GM19023 (cell line): Measurements from ENCODE around the gene PCDHGC4.

Experiments
- ATAC-seq: cut with Tn5 transposase; IDR thresholded peaks from one replicate; pipeline ENCODE4 v1.9.1; 2021; ENCODE audit warnings: mild to moderate bottlenecking, moderate library complexity; ENCODE audit not compliant: unreplicated experiment

Gene PCDHGC4

DNA sequence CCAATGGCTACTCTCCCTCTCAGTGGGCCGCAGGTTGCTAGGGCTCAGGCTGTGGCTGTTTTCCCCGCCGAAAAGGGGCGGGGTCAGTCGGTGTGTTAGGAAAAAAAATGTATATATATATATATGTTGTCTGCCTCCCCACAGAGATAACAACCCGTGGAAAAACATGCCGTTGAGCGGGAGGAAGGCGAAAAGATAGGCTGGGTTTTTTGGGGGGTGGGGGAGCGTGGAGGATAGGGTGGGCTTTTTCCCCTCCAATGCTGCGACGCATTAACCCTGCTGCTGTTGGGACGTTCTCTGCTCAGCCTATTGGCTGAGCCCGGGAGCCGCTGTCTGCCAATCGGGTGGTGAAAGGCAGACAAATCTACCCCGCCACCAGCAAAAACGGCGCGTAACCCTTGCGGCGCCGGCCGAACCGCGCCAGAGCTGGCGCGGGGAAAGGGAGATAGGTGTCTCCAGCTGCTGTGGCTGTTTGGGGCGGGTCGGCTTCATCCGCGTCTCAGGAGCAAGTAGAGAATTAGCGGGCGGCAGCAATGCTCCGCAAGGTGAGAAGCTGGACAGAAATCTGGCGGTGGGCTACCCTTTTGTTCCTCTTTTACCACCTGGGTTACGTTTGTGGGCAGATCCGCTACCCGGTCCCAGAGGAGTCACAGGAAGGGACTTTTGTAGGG is at the start of gene PCDHGC4:
Gene PCDHGC4, plus strand, starts transcription at position 390 of the 671 bp plus-strand sequence. Its CDS starts 144 bp downstream, at position 534.
- ATAC-seq: no peak

GRCh38 chr5:141437221-141437620 is 47.6 kb upstream of the PCDHGC4 start:
- no peak for ATAC-seq

DNA sequence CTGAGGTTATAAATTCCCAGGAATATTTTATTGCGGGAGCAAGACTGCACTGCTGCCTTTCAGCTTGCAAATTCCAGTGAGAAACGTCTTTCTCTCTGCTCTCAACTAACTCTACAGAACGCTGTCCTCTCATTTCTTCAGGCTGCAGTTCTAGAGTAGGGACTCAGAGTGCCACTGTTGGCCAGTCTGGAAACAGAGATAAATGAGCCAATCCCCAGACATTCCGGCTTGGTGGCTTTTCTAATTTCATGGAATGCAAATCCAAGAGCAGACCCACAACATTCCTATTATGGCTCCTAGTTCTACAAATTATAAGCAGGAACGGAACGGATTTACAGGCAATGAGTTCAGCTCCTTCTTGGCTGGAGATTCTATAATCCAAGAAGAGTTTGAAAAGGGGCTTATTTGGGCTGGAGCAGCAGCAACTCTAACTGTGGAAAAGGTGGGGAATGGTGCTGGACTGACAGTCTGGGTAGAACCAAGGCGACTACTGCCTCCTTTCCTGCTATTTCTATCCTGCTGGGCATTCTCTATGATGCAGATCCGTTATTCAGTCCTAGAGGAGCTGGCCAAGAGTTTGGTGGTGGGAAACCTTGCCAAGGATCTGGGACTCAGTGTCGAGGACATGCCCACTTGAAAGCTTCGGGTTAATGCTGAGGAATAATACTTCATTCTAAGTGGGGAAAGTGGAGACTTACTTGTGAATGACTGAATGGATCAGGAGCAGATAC is 45.3 kb upstream of the PCDHGC4 start:
- ATAC-seq: no peak

- no peak for ATAC-seq
Observed at GRCh38 chr5:141440341-141440740, 44.5 kb upstream of the PCDHGC4 start.

- ATAC-seq: no peak
Observed at GRCh38 chr5:141441571-141442170, 43.2 kb upstream of the PCDHGC4 start.

DNA sequence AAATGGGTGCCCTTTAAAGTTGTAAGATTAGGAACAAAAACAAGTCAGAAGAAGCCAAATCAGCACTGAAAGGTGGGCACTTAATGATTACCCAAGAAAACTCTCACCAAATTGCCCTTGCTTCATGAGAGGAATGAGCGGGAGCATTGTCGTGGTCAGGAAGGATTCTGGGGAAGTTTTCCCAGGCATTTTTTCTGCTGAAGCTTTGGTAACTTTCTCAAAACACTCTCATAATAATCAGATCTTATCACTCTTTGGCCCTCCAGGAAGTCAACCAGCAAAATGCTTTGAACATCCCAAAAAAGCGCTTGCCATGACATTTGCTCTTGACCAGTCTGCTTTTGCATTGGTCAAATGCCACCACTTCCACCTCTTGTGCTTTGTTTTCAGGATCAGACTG is 19.5 kb upstream of the PCDHGC4 start:
- no peak for ATAC-seq

DNA sequence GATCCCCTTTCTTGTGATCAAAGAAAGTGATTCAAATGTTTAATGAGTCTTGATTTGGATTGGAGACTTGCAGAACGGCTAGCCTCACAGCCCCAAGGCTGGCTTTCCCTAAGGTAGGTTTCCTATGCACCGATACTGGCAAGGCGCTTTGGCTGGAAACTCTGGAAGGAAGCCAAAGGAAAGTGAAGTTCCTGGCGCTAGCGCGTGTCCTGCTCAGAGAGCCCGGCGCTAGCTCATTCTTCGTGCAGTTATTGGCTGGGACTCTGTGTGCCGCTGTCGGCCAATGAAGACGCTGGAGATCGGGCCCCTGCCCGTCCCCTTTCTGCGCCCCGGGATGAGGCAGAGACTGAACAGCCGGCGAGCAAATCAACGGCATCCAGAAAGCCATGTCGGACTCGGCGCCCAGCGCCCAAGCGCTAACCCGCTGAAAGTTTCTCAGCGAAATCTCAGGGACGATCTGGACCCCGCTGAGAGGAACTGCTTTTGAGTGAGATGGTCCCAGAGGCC is 9.2 kb upstream of the PCDHGC4 start, which contains the start of gene PCDHGC3:
Gene PCDHGC3, plus strand, starts transcription at position 342 of the 507 bp plus-strand sequence. Its CDS starts 151 bp downstream, at position 493.
- ATAC-seq: peak; percentile 97

- peak; percentile 28 for ATAC-seq
Observed at GRCh38 chr5:141476132-141476911, 8.5 kb upstream of the PCDHGC4 start.

- ATAC-seq: no peak
Observed at GRCh38 chr5:141477044-141477575, 7.7 kb upstream of the PCDHGC4 start.

- no peak for ATAC-seq
Observed at GRCh38 chr5:141477815-141478214, 7.0 kb upstream of the PCDHGC4 start.

- ATAC-seq: no peak
Observed at GRCh38 chr5:141478321-141478945, 6.4 kb upstream of the PCDHGC4 start.

DNA sequence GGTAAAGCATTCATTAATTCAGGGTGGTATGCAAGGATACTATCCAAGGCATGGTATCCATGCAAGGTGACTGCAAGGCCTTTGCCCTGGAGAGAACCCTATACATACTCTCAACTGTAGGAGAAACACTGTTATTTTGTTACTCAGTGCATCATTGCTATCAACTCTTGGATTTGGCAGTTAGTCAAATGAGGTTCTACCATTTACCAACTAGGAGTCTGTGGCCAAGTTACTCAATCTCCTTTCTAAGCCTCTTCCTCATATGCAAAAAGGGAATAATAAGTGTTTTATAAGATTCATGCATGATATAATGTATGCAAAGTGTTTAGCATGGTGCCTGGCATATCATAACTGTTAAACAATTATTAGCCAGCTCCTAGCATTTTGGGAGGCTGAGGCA is 5.1 kb upstream of the PCDHGC4 start:
- ATAC-seq: no peak

- no peak for ATAC-seq
Observed at GRCh38 chr5:141483902-141484301, 928 bp upstream of the PCDHGC4 start.

DNA sequence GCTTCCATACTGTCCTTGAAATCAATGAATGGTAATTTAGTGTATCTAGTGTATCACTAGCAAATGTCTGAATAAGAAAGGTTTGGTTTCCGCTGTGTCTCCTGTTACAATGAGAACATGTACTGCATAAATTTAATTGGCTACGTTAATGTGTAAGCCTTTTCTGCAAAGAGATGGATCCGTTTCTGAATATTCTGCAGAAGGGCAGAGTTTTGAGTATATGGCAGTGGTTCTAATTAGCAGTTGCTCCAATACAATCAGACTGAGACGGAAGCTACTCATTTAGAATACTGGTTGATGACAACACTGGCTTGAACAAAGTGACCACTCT is 555 bp upstream of the PCDHGC4 start:
- no peak for ATAC-seq

- no peak for ATAC-seq
Observed at GRCh38 chr5:141485321-141486055, 658 bp downstream of the PCDHGC4 start.

- no peak for ATAC-seq
Observed at GRCh38 chr5:141486091-141486490, 1.3 kb downstream of the PCDHGC4 start.

DNA sequence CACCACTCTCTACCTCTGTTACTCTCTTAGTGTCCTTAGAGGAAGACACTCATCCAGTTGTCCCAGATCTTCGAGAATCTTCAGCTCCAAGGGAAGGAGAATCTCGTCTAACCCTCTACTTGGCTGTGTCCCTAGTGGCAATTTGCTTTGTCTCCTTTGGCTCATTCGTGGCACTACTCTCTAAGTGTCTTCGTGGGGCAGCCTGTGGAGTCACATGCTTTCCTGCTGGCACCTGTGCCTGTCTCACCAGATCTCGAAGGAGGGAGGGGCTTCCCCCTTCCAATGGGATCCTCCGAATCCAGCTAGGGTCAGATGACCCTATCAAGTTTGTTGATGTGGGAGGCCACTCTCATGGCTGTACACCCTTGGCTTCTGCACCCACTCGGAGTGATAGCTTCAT is 2.3 kb downstream of the PCDHGC4 start:
- ATAC-seq: no peak

- no peak for ATAC-seq
Observed at GRCh38 chr5:141488591-141489561, 4.0 kb downstream of the PCDHGC4 start, which contains the start of gene PCDHGC5. TSS of gene PCDHGC5 (plus strand) at chr5:141489081. CDS start at chr5:141489241, 160 bp downstream.
